ENCODE data around the gene BRPF3.

DNA sequence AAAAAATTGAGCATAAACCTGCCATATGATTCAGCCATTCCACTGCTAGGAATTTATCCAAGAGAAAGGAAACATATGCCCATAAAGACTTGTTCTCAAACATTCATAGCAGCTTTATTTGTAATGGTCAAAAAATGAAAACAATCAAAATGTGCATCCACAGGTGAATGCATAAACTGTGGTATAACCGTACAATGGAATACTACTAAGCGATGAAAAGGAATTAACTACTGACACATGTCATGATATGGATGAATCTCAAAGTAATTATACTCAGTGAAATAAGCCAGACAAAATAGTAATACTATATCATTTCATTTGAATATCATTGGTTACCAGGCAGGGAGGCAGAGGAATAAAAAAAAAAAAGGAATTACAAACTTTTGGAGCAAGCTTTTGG, 25.8 kb upstream of the BRPF3 start:
- TF ChIP-seq, protein P1, sequence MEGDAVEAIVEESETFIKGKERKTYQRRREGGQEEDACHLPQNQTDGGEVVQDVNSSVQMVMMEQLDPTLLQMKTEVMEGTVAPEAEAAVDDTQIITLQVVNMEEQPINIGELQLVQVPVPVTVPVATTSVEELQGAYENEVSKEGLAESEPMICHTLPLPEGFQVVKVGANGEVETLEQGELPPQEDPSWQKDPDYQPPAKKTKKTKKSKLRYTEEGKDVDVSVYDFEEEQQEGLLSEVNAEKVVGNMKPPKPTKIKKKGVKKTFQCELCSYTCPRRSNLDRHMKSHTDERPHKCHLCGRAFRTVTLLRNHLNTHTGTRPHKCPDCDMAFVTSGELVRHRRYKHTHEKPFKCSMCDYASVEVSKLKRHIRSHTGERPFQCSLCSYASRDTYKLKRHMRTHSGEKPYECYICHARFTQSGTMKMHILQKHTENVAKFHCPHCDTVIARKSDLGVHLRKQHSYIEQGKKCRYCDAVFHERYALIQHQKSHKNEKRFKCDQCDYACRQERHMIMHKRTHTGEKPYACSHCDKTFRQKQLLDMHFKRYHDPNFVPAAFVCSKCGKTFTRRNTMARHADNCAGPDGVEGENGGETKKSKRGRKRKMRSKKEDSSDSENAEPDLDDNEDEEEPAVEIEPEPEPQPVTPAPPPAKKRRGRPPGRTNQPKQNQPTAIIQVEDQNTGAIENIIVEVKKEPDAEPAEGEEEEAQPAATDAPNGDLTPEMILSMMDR (IDR thresholded peaks at IDR 0.05; ENCODE audit: poor library complexity, severe bottlenecking), result no peak
- TF ChIP-seq TAF1 (IDR thresholded peaks at IDR 0.05; ENCODE audit: low read depth) (no peak), POLR2AphosphoS5 (IDR thresholded peaks at IDR 0.05) (no peak)
- TF ChIP-seq, protein P2, sequence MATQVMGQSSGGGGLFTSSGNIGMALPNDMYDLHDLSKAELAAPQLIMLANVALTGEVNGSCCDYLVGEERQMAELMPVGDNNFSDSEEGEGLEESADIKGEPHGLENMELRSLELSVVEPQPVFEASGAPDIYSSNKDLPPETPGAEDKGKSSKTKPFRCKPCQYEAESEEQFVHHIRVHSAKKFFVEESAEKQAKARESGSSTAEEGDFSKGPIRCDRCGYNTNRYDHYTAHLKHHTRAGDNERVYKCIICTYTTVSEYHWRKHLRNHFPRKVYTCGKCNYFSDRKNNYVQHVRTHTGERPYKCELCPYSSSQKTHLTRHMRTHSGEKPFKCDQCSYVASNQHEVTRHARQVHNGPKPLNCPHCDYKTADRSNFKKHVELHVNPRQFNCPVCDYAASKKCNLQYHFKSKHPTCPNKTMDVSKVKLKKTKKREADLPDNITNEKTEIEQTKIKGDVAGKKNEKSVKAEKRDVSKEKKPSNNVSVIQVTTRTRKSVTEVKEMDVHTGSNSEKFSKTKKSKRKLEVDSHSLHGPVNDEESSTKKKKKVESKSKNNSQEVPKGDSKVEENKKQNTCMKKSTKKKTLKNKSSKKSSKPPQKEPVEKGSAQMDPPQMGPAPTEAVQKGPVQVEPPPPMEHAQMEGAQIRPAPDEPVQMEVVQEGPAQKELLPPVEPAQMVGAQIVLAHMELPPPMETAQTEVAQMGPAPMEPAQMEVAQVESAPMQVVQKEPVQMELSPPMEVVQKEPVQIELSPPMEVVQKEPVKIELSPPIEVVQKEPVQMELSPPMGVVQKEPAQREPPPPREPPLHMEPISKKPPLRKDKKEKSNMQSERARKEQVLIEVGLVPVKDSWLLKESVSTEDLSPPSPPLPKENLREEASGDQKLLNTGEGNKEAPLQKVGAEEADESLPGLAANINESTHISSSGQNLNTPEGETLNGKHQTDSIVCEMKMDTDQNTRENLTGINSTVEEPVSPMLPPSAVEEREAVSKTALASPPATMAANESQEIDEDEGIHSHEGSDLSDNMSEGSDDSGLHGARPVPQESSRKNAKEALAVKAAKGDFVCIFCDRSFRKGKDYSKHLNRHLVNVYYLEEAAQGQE (IDR thresholded peaks at IDR 0.05; ENCODE audit: borderline replicate concordance), result no peak
